ENCODE results near the gene GLYAT.

DNA sequence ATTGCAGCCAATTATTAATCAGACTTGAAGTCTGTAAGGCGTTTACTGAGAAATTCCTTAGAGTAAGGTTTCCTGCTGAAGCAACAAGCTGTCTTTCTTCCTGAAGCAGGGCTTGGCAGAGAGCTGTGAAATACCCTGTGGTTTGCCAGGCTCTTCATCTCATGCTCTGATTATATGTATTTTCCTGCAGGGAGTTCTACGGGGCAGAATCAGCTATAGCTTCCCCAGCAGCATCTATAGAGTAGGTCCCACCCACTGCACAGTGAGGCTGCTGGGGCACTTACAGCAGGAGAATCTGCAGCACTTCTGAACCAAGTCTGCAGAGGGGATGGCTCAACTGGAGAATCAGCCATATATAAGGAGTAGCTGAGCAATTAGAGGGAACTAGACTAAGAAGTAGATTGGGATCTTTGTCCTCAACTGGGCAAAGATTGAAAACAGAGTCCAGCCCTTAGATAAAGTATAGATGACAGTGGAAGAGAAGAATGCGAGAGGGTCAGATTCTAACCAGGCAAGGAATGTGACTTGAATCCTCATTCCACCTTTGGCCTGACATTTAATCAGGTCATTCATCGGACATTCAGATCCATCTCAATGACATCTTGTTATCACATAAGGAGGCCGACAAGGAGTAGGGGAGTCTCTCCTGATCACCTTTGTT lies 71.7 kb downstream of the GLYAT start:
- TF ChIP-seq, protein P1, sequence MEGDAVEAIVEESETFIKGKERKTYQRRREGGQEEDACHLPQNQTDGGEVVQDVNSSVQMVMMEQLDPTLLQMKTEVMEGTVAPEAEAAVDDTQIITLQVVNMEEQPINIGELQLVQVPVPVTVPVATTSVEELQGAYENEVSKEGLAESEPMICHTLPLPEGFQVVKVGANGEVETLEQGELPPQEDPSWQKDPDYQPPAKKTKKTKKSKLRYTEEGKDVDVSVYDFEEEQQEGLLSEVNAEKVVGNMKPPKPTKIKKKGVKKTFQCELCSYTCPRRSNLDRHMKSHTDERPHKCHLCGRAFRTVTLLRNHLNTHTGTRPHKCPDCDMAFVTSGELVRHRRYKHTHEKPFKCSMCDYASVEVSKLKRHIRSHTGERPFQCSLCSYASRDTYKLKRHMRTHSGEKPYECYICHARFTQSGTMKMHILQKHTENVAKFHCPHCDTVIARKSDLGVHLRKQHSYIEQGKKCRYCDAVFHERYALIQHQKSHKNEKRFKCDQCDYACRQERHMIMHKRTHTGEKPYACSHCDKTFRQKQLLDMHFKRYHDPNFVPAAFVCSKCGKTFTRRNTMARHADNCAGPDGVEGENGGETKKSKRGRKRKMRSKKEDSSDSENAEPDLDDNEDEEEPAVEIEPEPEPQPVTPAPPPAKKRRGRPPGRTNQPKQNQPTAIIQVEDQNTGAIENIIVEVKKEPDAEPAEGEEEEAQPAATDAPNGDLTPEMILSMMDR (IDR thresholded peaks at IDR 0.05; ENCODE audit: borderline replicate concordance, extremely low read depth, low read length, poor library complexity, severe bottlenecking) = no peak
- no peak for TF ChIP-seq EZH2 (IDR thresholded peaks at IDR 0.05; ENCODE audit: borderline replicate concordance, low read depth, low read length, severe bottlenecking)
